Neural progenitor cell (in vitro differentiated cells): ENCODE measurements around the gene SLC39A12.

ENCODE experiments used
- CTCF ChIP-seq: fragments of 200-600 bp; sonication (generic); IDR thresholded peaks from 2 replicates; pipeline ENCODE4 v1.5.1; 2017; ENCODE audit warnings: antibody characterized with exemption, mild to moderate bottlenecking
- EZH2 ChIP-seq: fragments of 200-600 bp; sonication (generic); IDR thresholded peaks from 2 replicates; pipeline ENCODE4 v1.6.1; 2017; ENCODE audit warnings: antibody characterized with exemption, mild to moderate bottlenecking, moderate library complexity

- no peak for TF ChIP-seq CTCF
- no peak for TF ChIP-seq EZH2
Measured at GRCh38 chr10:17954861-17955260, 3.1 kb downstream of the SLC39A12 start.
